Endothelial cell of umbilical vein (primary cell): ENCODE measurements around the gene VSX2. TPM values are rescaled to one million over a fixed set of nuclear protein-coding genes. Genes with fewer than 3 reads are reported as not detected.

Source experiments
- BruUV-seq: library from RNA; stranded (reverse); fragments of 400-500 nt; replicated peaks from 2 replicates; lab custom pipeline; 2021; lab: Mats Ljungman, UMichigan
- CTCF ChIA-PET: fragments of 300-600, 350-600 bp; sonication (Branson Sonifier 250); formaldehyde crosslinking; loops from one replicate; lab custom pipeline; 2021; ENCODE audit warnings: antibody characterized with exemption, inconsistent platforms; lab: Charles Lee
- POLR2A ChIA-PET: fragments of 300-600, 350-600 bp; sonication (Branson Sonifier 250); formaldehyde crosslinking; loops from one replicate; lab custom pipeline; 2021; ENCODE audit warnings: antibody characterized with exemption, inconsistent platforms; lab: Charles Lee
- DNase-seq: peaks from one replicate; pipeline ENCODE4 v3.0.0-alpha.2; 2011; ENCODE audit warnings: low read depth, low spot score
- FAIRE-seq: peaks from 2 replicates; lab custom pipeline; 2011; peaks lifted over from hg19 to GRCh38; lab: Jason Lieb, UNC
- H2AFZ ChIP-seq: 2 replicates; pipeline ENCODE4 v1.6.0; 2012; ENCODE audit warnings: low read depth, low read length, control low read depth, inconsistent platforms
- H3K27ac ChIP-seq: 2 replicates; pipeline ENCODE4 v1.5.1; 2011; ENCODE audit warnings: low read depth, mild to moderate bottlenecking, control low read depth, low read length, moderate library complexity; ENCODE audit not compliant: insufficient read depth
- H3K27me3 ChIP-seq, 2 experiments: 2 replicates each; pipeline versions ENCODE4 v1.6.0 to v1.6.1; 2011; ENCODE audit warnings: low read length in 2 of 2, mixed read lengths in 1 of 2; ENCODE audit not compliant: control insufficient read depth in 2 of 2, insufficient read depth in 2 of 2
- H3K36me3 ChIP-seq, 2 experiments: 2 replicates in 1 of 2; 3 replicates in 1 of 2; pipeline ENCODE4 v1.5.1; 2011; ENCODE audit warnings: low read length in 2 of 2, mild to moderate bottlenecking in 1 of 2, moderate library complexity in 1 of 2; ENCODE audit not compliant: control insufficient read depth in 2 of 2, insufficient read depth in 2 of 2; ENCODE audit errors: extremely low read depth in 1 of 2
- H3K4me1 ChIP-seq: 3 replicates; pipeline ENCODE4 v1.5.1; 2011; ENCODE audit warnings: mild to moderate bottlenecking, low read length; ENCODE audit not compliant: control insufficient read depth, insufficient read depth; ENCODE audit errors: extremely low read depth
- H3K4me2 ChIP-seq: 2 replicates; pipeline ENCODE4 v1.6.1; 2011; ENCODE audit warnings: low read length, control low read depth, mixed read lengths; ENCODE audit not compliant: insufficient read depth
- H3K4me3 ChIP-seq, 3 experiments: fragments of 200-600 bp in 1 of 3; sonication (generic), shearing (Covaris generic) in 1 of 3; replicated peaks in 1 of 3; 2 replicates each; pipeline ENCODE4 v1.5.1; 2011 to 2016; ENCODE audit warnings: control low read depth in 3 of 3, low read length in 3 of 3, mild to moderate bottlenecking in 2 of 3, inconsistent platforms in 1 of 3, low read depth in 1 of 3, moderate library complexity in 1 of 3; ENCODE audit not compliant: insufficient read depth in 1 of 3
- H3K79me2 ChIP-seq: 2 replicates; pipeline ENCODE4 v1.6.0; 2012; ENCODE audit warnings: low read length, inconsistent platforms; ENCODE audit not compliant: control insufficient read depth, insufficient read depth
- H3K9ac ChIP-seq: replicated peaks from 2 replicates; pipeline ENCODE3; 2011; ENCODE audit warnings: low read length, control low read depth; ENCODE audit not compliant: insufficient read depth; ENCODE audit errors: extremely low read depth
- H3K9me1 ChIP-seq: replicated peaks from 3 replicates; pipeline ENCODE4 v1.6.0; 2011; ENCODE audit warnings: mild to moderate bottlenecking, low read length; ENCODE audit not compliant: control insufficient read depth, insufficient read depth; ENCODE audit errors: extremely low read depth
- H3K9me3 ChIP-seq: replicated peaks from 2 replicates; pipeline ENCODE4 v1.5.1; 2012; ENCODE audit warnings: low read length, inconsistent platforms; ENCODE audit not compliant: control insufficient read depth, insufficient read depth
- H4K20me1 ChIP-seq: replicated peaks from 2 replicates; pipeline ENCODE3; 2011; ENCODE audit warnings: mild to moderate bottlenecking, low read length; ENCODE audit not compliant: control insufficient read depth, insufficient read depth; ENCODE audit errors: extremely low read depth
- EZH2 ChIP-seq: IDR thresholded peaks from 2 replicates; pipeline ENCODE4 v1.6.1; 2012; ENCODE audit warnings: borderline replicate concordance, low read depth, mild to moderate bottlenecking, moderate library complexity, low read length, inconsistent platforms; ENCODE audit not compliant: severe bottlenecking
- FOS ChIP-seq: IDR thresholded peaks from 2 replicates; pipeline ENCODE4 v1.6.1; 2011; ENCODE audit warnings: mild to moderate bottlenecking, low read length, moderate library complexity, borderline replicate concordance; ENCODE audit not compliant: insufficient read depth
- GATA2 ChIP-seq: IDR thresholded peaks from 2 replicates; pipeline ENCODE4 v1.7.0; 2011; ENCODE audit warnings: low read depth, mild to moderate bottlenecking, moderate library complexity, mixed read lengths, low read length; ENCODE audit not compliant: insufficient read length, insufficient read depth
- JUN ChIP-seq: IDR thresholded peaks from 2 replicates; pipeline ENCODE4 v1.6.1; 2011; ENCODE audit warnings: borderline replicate concordance, low read depth; ENCODE audit not compliant: insufficient read length, insufficient read depth
- MYC ChIP-seq: IDR thresholded peaks from one replicate; pipeline ENCODE4 v1.6.1; 2011; ENCODE audit warnings: mild to moderate bottlenecking, low read depth, low read length
- POLR2A ChIP-seq: IDR thresholded peaks from 2 replicates; pipeline ENCODE4 v1.6.1; 2012; ENCODE audit warnings: low read depth, mild to moderate bottlenecking, control low read depth, low read length
- POLR2AphosphoS5 ChIP-seq: IDR thresholded peaks from 2 replicates; pipeline ENCODE4 v1.6.1; 2012; ENCODE audit warnings: low read depth, mild to moderate bottlenecking, control low read depth, low read length, moderate library complexity; ENCODE audit not compliant: insufficient read depth
- dilution Hi-C: fragments of 300-500 bp; cut with MboI; formaldehyde crosslinking; loops from one replicate; pipeline ENCODE4 v1.15.0; 2019; ENCODE audit warnings: low sequenced_read_pairs; ENCODE audit not compliant: extremely low pct_ligation_motif_present
- intact Hi-C: fragments of 100-400 bp; cut with micrococcal nuclease; formaldehyde crosslinking; loops from one replicate; pipeline ENCODE4 v1.10.0; 2022
- polyA plus RNA-seq, 4 experiments: library from polyadenylated mRNA; depleted of rRNA in 3 of 4; stranded (reverse) in 3 of 4; unstranded in 1 of 4; fragments of >200 nt; gene quantifications; 2 replicates each; pipeline versions ENCODE4 v1.2.1 to v1.2.3, GENCODE V29; 2011 to 2012; ENCODE audit warnings: missing spikeins in 1 of 4
- total RNA-seq: library from RNA; stranded (reverse); gene quantifications from 2 replicates; pipeline ENCODE4 v1.2.3, GENCODE V29; 2021
- TF ChIP-seq, protein P1 (sequence below), 2 donors: IDR thresholded peaks; 1 replicate in 1 of 2; 2 replicates in 1 of 2; pipeline ENCODE4 v1.5.1; 2011; ENCODE audit warnings: low read length in 2 of 2, mild to moderate bottlenecking in 2 of 2, moderate library complexity in 2 of 2, control low read depth in 1 of 2, inconsistent platforms in 1 of 2, low read depth in 1 of 2; ENCODE audit not compliant: insufficient read depth in 1 of 2; ENCODE audit errors: extremely low read depth in 1 of 2
- TF ChIP-seq, protein P2 (sequence below): IDR thresholded peaks from 2 replicates; pipeline ENCODE4 v1.6.1; 2011; ENCODE audit not compliant: insufficient read depth, insufficient read length

VSX2 gene
- total and polyA plus RNA-seq, 2 donors (not counting 3 experiments of a cell fraction or from before 2014, with no cell fraction given), result not detected

DNA sequence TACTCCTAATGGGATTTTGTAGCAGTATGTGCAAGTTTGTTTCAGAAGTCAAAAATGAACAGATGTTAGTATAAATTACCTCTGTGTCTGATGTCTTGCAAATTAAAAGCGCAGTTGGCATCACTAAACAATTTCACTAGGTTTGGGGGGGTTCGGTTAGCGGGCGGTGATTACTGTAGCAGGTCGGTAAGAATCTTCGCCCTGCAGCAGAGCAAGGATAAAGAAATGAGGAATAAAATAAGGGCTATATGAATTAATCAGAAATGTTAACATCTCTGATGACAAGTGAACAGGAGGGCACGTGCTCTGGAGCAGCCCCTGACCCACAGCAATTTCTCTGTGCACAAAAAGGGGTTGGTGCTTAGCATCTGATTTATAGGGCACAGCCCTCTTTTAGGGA is 43.6 kb upstream of the VSX2 start:
- Histone ChIP-seq H3K4me2 (no peak overlapping the region), H3K4me3 (no peak overlapping the region), H3K27me3 (no peaks in the 10 kb centered on the region), H3K27ac (no peak overlapping the region), H3K36me3 (peaks cover 0 to 2% of the 10 kb centered on the region in 2 experiments), H4K20me1 (no peaks in the 10 kb centered on the region), H3K4me1 (no peaks in the 10 kb centered on the region), H3K79me2 (no peaks in the 10 kb centered on the region), H3K9ac (no peak overlapping the region), H3K9me3 (no peaks in the 10 kb centered on the region), H2AFZ (no peak overlapping the region), H3K9me1 (no peaks in the 10 kb centered on the region)
- CTCF ChIA-PET, result no interaction called here
- no TSS peak for BruUV-seq
- DNase-seq (no peak), FAIRE-seq (peak; percentile 4)
- intact Hi-C loops, result no loop called here
- dilution Hi-C loops, result no loop called here
- POLR2A ChIA-PET, result no interaction called here
- TF ChIP-seq POLR2A (no peak), EZH2 (no peak), GATA2 (no peak), JUN (no peak), MYC (no peak), FOS (no peak), POLR2AphosphoS5 (no peak)
- TF ChIP-seq, protein P1, sequence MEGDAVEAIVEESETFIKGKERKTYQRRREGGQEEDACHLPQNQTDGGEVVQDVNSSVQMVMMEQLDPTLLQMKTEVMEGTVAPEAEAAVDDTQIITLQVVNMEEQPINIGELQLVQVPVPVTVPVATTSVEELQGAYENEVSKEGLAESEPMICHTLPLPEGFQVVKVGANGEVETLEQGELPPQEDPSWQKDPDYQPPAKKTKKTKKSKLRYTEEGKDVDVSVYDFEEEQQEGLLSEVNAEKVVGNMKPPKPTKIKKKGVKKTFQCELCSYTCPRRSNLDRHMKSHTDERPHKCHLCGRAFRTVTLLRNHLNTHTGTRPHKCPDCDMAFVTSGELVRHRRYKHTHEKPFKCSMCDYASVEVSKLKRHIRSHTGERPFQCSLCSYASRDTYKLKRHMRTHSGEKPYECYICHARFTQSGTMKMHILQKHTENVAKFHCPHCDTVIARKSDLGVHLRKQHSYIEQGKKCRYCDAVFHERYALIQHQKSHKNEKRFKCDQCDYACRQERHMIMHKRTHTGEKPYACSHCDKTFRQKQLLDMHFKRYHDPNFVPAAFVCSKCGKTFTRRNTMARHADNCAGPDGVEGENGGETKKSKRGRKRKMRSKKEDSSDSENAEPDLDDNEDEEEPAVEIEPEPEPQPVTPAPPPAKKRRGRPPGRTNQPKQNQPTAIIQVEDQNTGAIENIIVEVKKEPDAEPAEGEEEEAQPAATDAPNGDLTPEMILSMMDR (IDR thresholded peaks at IDR 0.05; ENCODE audit: extremely low read depth in 1 of 2, insufficient read depth in 1 of 2, low read depth in 1 of 2, low read length in 2 of 2), result no peak
- TF ChIP-seq, protein P2, sequence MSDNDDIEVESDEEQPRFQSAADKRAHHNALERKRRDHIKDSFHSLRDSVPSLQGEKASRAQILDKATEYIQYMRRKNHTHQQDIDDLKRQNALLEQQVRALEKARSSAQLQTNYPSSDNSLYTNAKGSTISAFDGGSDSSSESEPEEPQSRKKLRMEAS, result no peak
